Breast epithelium (tissue), 4 donors: ENCODE results near the gene PRKD3. TPM values are rescaled to one million over a fixed set of nuclear protein-coding genes. Genes with fewer than 3 reads are reported as not detected.

ENCODE experiments used
- DNase-seq, 2 donors: peaks; one replicate each; pipeline ENCODE4 v3.0.0-alpha.2; 2019; ENCODE audit warnings: low spot score in 2 of 2
- H3K27ac ChIP-seq, 2 donors: fragments of 200-600 bp; sonication (generic) in 1 of 2; one replicate each; pipeline ENCODE4 v1.5.1; 2016 to 2019; ENCODE audit warnings: mild to moderate bottlenecking in 1 of 2
- H3K27me3 ChIP-seq, 2 donors: fragments of 200-600 bp; sonication (generic) in 1 of 2; one replicate each; pipeline versions ENCODE4 v1.5.1 to v1.6.0; 2017 to 2019; ENCODE audit warnings: control low read depth in 1 of 2, mild to moderate bottlenecking in 1 of 2
- H3K36me3 ChIP-seq: fragments of 200-600 bp; one replicate; pipeline ENCODE4 v1.5.1; 2019
- H3K4me1 ChIP-seq, 2 donors: fragments of 200-600 bp; sonication (generic); one replicate each; pipeline ENCODE4 v1.5.1; 2016 to 2019; ENCODE audit warnings: control low read depth in 1 of 2
- H3K4me3 ChIP-seq, 3 donors: fragments of 200-600 bp; sonication (generic); 1 replicate in 2 of 3; 2 replicates in 1 of 3; pipeline ENCODE4 v1.5.1; 2016 to 2019; ENCODE audit warnings: mild to moderate bottlenecking in 3 of 3, moderate library complexity in 2 of 3
- H3K9me3 ChIP-seq, 2 donors: fragments of 200-600 bp; sonication (generic) in 1 of 2; one replicate each; pipeline ENCODE4 v1.5.1; 2016 to 2019; ENCODE audit warnings: control low read depth in 1 of 2
- POLR2A ChIP-seq: fragments of 450-650 bp; IDR thresholded peaks from one replicate; pipeline ENCODE4 v1.6.1; 2016; ENCODE audit warnings: antibody characterized with exemption, mild to moderate bottlenecking, moderate library complexity
- POLR2AphosphoS5 ChIP-seq, 3 donors: sonication (generic); formaldehyde crosslinking; IDR thresholded peaks; one replicate each; pipeline ENCODE4 v1.6.1; 2017; ENCODE audit warnings: antibody characterized with exemption in 3 of 3
- intact Hi-C: fragments of 100-400 bp; cut with DNase I; formaldehyde crosslinking; loops from one replicate; pipeline ENCODE4 v1.15.1; 2023; ENCODE audit warnings: low total_unique reads
- total RNA-seq, 3 donors: library from RNA; depleted of rRNA; stranded (reverse); fragments of >200 nt; gene quantifications; one replicate each; pipeline ENCODE4 v1.1.0, GENCODE V29; 2016
- TF ChIP-seq, protein P1 (sequence below), 3 donors: fragments of 450-650 bp; IDR thresholded peaks; one replicate each; pipeline ENCODE4 v1.5.1; 2016 to 2017; ENCODE audit warnings: antibody characterized with exemption in 3 of 3, mild to moderate bottlenecking in 3 of 3, moderate library complexity in 3 of 3

Gene PRKD3
- total RNA-seq, 3 donors from 2014 or later = 46.5 to 57.4 (median 56.2) TPM

DNA sequence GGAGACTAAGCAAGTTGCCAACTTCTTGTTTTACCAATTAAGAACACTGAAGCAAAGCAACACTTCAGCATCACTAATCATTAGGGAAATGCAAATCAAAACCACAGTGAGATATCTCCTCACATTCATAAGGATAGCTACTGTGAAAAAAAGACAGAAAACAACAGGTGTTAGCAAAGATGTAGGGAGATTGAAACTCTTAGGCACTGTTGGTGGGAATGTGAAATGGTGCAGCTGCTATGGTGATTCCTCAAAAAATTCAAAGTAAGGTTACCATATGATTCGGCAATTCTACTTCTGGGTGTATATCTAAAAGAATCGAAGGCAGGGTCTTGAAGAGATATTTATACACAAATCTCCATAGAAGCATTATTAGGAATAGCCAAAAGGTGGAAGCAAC is 8.6 kb upstream of the PRKD3 start:
- intact Hi-C loops = no loop called here
- Histone ChIP-seq H3K36me3 (no peaks in the 10 kb centered on the region), H3K4me1 (no peaks in the 10 kb centered on the region), H3K27ac (no peak overlapping the region), H3K9me3 (no peaks in the 10 kb centered on the region), H3K4me3 (no peak overlapping the region), H3K27me3 (no peaks in the 10 kb centered on the region)
- TF ChIP-seq POLR2AphosphoS5 (IDR thresholded peaks at IDR 0.05) = no peak
- no peak for TF ChIP-seq POLR2A
- DNase-seq = no peak

DNA sequence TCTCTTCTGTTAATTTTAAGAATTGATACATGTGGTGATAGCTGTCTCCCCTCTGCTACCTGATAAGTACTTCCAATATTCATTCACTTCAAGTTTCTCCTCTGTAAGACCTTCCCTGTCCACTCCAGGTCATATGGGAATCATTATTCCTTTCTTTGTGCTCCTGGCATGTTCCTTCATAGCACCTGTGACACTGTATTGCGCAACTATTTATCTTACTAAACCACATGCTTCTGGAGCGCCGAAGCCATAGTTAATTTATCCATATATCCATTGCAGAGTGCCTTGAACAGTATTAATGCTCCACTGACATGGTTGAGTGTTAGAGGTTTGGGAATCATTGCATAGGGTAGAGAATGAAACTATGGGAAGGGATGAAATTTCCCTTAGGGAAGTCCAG is 7.9 kb upstream of the PRKD3 start:
- TF ChIP-seq, protein P1, sequence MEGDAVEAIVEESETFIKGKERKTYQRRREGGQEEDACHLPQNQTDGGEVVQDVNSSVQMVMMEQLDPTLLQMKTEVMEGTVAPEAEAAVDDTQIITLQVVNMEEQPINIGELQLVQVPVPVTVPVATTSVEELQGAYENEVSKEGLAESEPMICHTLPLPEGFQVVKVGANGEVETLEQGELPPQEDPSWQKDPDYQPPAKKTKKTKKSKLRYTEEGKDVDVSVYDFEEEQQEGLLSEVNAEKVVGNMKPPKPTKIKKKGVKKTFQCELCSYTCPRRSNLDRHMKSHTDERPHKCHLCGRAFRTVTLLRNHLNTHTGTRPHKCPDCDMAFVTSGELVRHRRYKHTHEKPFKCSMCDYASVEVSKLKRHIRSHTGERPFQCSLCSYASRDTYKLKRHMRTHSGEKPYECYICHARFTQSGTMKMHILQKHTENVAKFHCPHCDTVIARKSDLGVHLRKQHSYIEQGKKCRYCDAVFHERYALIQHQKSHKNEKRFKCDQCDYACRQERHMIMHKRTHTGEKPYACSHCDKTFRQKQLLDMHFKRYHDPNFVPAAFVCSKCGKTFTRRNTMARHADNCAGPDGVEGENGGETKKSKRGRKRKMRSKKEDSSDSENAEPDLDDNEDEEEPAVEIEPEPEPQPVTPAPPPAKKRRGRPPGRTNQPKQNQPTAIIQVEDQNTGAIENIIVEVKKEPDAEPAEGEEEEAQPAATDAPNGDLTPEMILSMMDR (IDR thresholded peaks at IDR 0.05) = no peak
- TF ChIP-seq POLR2A (no peak), POLR2AphosphoS5 (IDR thresholded peaks at IDR 0.05) (no peak)

DNA sequence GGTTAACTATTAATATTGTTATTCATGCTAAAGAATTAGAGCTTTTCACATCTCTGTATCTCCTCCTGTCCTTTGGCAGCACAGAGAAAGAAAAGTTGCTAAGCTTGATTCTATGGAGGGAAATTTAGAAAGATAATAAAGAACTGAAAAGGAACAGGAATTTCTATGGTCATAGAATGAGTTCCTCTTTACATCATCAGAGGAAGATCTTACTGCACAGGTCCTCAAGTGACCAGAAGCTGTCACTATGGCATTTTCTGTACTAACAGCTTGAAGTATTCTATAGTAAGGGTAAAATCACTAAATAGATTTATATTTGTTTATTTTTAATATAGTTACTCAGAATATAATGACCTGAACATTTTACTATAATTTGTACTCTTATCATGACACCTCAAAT is 6.0 kb upstream of the PRKD3 start:
- Histone ChIP-seq H3K4me1 (no peaks in the 10 kb centered on the region), H3K27me3 (no peaks in the 10 kb centered on the region), H3K9me3 (no peaks in the 10 kb centered on the region), H3K27ac (no peak overlapping the region), H3K36me3 (no peaks in the 10 kb centered on the region), H3K4me3 (no peak overlapping the region)
- TF ChIP-seq POLR2A = no peak
- TF ChIP-seq POLR2AphosphoS5 (IDR thresholded peaks at IDR 0.05) = no peak
- TF ChIP-seq, protein P1 (IDR thresholded peaks at IDR 0.05) = no peak
- intact Hi-C loops = no loop called here
- DNase-seq = no peak

More for the DNA sequence above, 7.9 kb upstream of the PRKD3 start:
- H3K27me3 ChIP-seq = no peaks in the 10 kb centered on the region
- H3K4me1 ChIP-seq = no peaks in the 10 kb centered on the region
- H3K4me3 ChIP-seq = no peak overlapping the region
- no peaks in the 10 kb centered on the region for H3K9me3 ChIP-seq
- no peak overlapping the region for H3K27ac ChIP-seq
- H3K36me3 ChIP-seq = no peaks in the 10 kb centered on the region
- intact Hi-C loops = no loop called here
- no peak for DNase-seq

DNA sequence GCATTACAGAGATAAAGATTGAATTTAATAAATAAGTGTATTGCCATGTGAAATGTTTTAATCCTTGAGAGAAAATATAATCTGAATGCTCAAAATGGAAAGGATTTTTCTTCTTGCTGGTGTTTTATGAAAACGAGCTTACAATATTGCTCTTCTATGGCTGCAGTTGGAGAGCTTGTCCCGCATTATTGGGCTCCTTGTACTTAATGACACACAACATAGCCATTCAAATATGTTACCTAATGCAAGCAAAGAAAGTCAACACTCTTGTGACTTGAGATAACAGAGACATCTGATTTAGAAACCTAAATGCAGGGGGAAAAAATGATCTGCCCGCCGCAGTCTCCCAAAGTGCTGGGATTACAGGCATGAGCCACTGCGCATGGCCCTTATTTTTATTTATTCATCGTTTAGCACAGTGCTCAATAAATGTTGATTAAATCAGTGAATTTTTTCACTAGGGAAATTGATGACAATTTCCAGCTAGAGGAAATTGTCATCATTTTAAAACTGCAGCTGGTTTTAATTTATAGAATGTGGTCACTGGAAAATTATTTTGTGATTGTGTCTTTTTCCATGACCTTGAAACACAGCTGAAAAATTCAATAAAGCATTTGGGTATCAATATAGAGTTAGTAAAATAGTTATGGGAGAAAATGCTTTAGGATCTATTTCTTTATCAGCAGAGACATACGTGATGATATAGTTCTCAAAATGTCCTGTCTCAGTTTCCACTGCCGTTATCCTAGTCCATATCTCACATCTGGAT is 2.4 kb upstream of the PRKD3 start:
- peak overlapping the region; percentile 20 to 91 for H3K27ac ChIP-seq

DNA sequence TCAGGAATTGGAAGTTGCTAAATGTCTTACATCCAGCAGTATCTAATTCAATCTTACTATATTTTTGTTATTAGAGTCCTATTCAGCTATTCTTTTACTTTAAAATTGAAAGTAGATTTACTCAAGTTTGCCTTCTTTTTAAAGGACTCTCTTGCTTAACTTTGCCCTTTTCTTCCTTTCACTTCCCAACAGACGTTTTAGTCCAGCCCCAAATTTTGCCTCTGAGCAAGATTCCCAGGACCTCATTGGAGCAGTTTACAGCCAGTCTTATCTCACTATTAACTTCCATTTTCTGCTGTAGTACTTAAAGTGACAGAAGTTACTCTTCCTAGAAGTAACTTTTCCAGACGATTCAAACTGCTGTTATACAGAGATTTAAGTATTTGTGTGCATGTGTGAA is 1.7 kb upstream of the PRKD3 start:
- Histone ChIP-seq H3K4me3 (peak overlapping the region; percentile 77 to 94 (median 93)), H3K27me3 (no peaks in the 10 kb centered on the region), H3K36me3 (no peaks in the 10 kb centered on the region), H3K4me1 (no peaks in the 10 kb centered on the region), H3K27ac (peak overlapping the region; percentile 20 to 91), H3K9me3 (no peaks in the 10 kb centered on the region)
- intact Hi-C loops = no loop called here
- TF ChIP-seq POLR2A (no peak), POLR2AphosphoS5 (IDR thresholded peaks at IDR 0.05) (no peak)
- TF ChIP-seq, protein P1 (IDR thresholded peaks at IDR 0.05) = no peak
- no peak for DNase-seq

More for the DNA sequence above, 2.4 kb upstream of the PRKD3 start:
- no peak for DNase-seq
- Histone ChIP-seq H3K27me3 (no peaks in the 10 kb centered on the region), H3K4me1 (no peaks in the 10 kb centered on the region), H3K4me3 (peak overlapping the region; percentile 11 to 94 (median 93)), H3K36me3 (no peaks in the 10 kb centered on the region), H3K9me3 (no peaks in the 10 kb centered on the region)
- TF ChIP-seq POLR2A (no peak), POLR2AphosphoS5 (IDR thresholded peaks at IDR 0.05) (no peak)
- TF ChIP-seq, protein P1 (IDR thresholded peaks at IDR 0.05) = no peak
- intact Hi-C loops = no loop called here
